Measurements from ENCODE around the gene TOX4.

TOX4 gene

GRCh38 chr14:21503376-21503775 is 26.4 kb downstream of the TOX4 start:
- DNase-seq, result no peak

- no peak for DNase-seq
Measured at GRCh38 chr14:21505012-21505553, 28.1 kb downstream of the TOX4 start.

- DNase-seq, result no peak
Measured at GRCh38 chr14:21506557-21506956, 29.6 kb downstream of the TOX4 start.

GRCh38 chr14:21509432-21510143 is 32.6 kb downstream of the TOX4 start:
- no peak for DNase-seq

GRCh38 chr14:21510735-21511657 is 34.0 kb downstream of the TOX4 start, which contains the start of gene METTL3:
Gene METTL3, minus strand, starts transcription at chr14:21511340. Its CDS starts 117 bp downstream, at chr14:21511223.
- DNase-seq, result peak; percentile 79 to 83

- no peak for DNase-seq
Measured at GRCh38 chr14:21514341-21514740, 37.3 kb downstream of the TOX4 start.

GRCh38 chr14:21518725-21519124 is 41.7 kb downstream of the TOX4 start:
- no peak for DNase-seq

GRCh38 chr14:21520767-21521166 is 43.8 kb downstream of the TOX4 start:
- DNase-seq, result no peak

GRCh38 chr14:21521501-21521900 is 44.5 kb downstream of the TOX4 start:
- DNase-seq, result no peak

- no peak for DNase-seq
Measured at GRCh38 chr14:21523203-21523602, 46.2 kb downstream of the TOX4 start.

GRCh38 chr14:21524575-21525490 is 47.8 kb downstream of the TOX4 start:
- DNase-seq, result no peak

GRCh38 chr14:21525571-21525961 is 48.6 kb downstream of the TOX4 start:
- no peak for DNase-seq

- peak; percentile 54 to 62 for DNase-seq
Measured at GRCh38 chr14:21525962-21526671, 49.1 kb downstream of the TOX4 start, which contains the start of gene SALL2. Gene SALL2, minus strand, starts transcription at chr14:21526346. Its CDS starts 219 bp downstream, at chr14:21526127.

- no peak for DNase-seq
Measured at GRCh38 chr14:21526672-21527317, 49.8 kb downstream of the TOX4 start.

GRCh38 chr14:21527318-21527679 is 50.3 kb downstream of the TOX4 start:
- no peak for DNase-seq

- no peak for DNase-seq
Measured at GRCh38 chr14:21528381-21529348, 51.7 kb downstream of the TOX4 start.

- DNase-seq, result no peak
Measured at GRCh38 chr14:21529515-21529914, 52.5 kb downstream of the TOX4 start.

- no peak for DNase-seq
Measured at GRCh38 chr14:21533294-21533693, 56.3 kb downstream of the TOX4 start.

GRCh38 chr14:21534576-21534975 is 57.6 kb downstream of the TOX4 start:
- no peak for DNase-seq

Data from stimulated activated CD4-positive, alpha-beta T cell treated with anti-CD3 and anti-CD28 coated beads, Interleukin-2, amount 100 ng/mL, for 48 hours (primary cell).